HEK293 (cell line): Measurements from ENCODE around the gene HEATR5A.

Experiments used
- CTCF ChIA-PET: fragments of 350-600 bp; formaldehyde crosslinking; extraction: SDS; loops from one replicate; lab custom pipeline; 2021; ENCODE audit warnings: antibody characterized with exemption; lab: Yijun Ruan, JAX
- POLR2A ChIA-PET: fragments of 300-600 bp; formaldehyde crosslinking; extraction: SDS; loops from one replicate; lab custom pipeline; 2020; ENCODE audit warnings: antibody characterized with exemption, inconsistent platforms; lab: Yijun Ruan, JAX
- H3K27ac ChIP-seq: fragments of 200-500 bp; sonication (Bioruptor generic); 2 replicates; pipeline ENCODE4 v1.5.1; 2014; ENCODE audit warnings: low read depth, low read length, control low read depth, inconsistent platforms; ENCODE audit errors: extremely low read depth
- H3K36me3 ChIP-seq, 2 experiments: fragments of 200-500 bp in 1 of 2; sonication (Bioruptor generic) in 1 of 2; 1 replicate in 1 of 2; 2 replicates in 1 of 2; pipeline ENCODE4 v1.5.1; 2014 to 2017; ENCODE audit warnings: inconsistent platforms in 2 of 2, low read length in 2 of 2; ENCODE audit not compliant: control insufficient read depth in 2 of 2, insufficient read depth in 1 of 2
- H3K4me1 ChIP-seq: fragments of 200-500 bp; sonication (Bioruptor generic); 2 replicates; pipeline ENCODE4 v1.5.1; 2014; ENCODE audit warnings: mild to moderate bottlenecking, low read length, inconsistent platforms; ENCODE audit not compliant: control insufficient read depth, insufficient read depth
- H3K4me3 ChIP-seq: 2 replicates; pipeline ENCODE4 v1.5.1; 2011; ENCODE audit warnings: low read depth, mild to moderate bottlenecking, control low read depth, low read length, moderate library complexity
- H3K9me3 ChIP-seq: fragments of 200-500 bp; sonication (Bioruptor generic); 2 replicates; pipeline ENCODE4 v1.5.1; 2014; ENCODE audit warnings: low read depth, low read length, inconsistent platforms; ENCODE audit not compliant: control insufficient read depth, insufficient read depth
- PATZ1 ChIP-seq: fragments of 450-650 bp; formaldehyde crosslinking; IDR thresholded peaks from 2 replicates; pipeline ENCODE4 v1.5.1; 2016; ENCODE audit warnings: missing biosample characterization, missing genetic modification characterization
- PRDM10 ChIP-seq: fragments of 450-650 bp; formaldehyde crosslinking; IDR thresholded peaks from 2 replicates; pipeline ENCODE4 v1.5.1; 2016; ENCODE audit warnings: missing biosample characterization, missing genetic modification characterization
- TRIM28 ChIP-seq: IDR thresholded peaks from 2 replicates; pipeline ENCODE4 v1.6.1; 2011; ENCODE audit warnings: low read length, control low read depth, borderline replicate concordance
- ZBTB11 ChIP-seq: fragments of 450-650 bp; formaldehyde crosslinking; conservative IDR thresholded peaks from 2 replicates; pipeline ENCODE4 v1.5.1; 2016; ENCODE audit warnings: low read depth, missing biosample characterization, missing genetic modification characterization
- ZIC2 ChIP-seq: fragments of 450-650 bp; formaldehyde crosslinking; IDR thresholded peaks from 2 replicates; pipeline ENCODE4 v1.5.1; 2016; ENCODE audit warnings: missing biosample characterization, missing genetic modification characterization
- ZNF121 ChIP-seq: fragments of 450-650 bp; formaldehyde crosslinking; IDR thresholded peaks from 2 replicates; pipeline ENCODE4 v1.5.1; 2016; ENCODE audit warnings: missing biosample characterization, missing genetic modification characterization
- ZNF169 ChIP-seq: fragments of 450-650 bp; formaldehyde crosslinking; IDR thresholded peaks from 2 replicates; pipeline ENCODE4 v1.5.1; 2016; ENCODE audit warnings: missing biosample characterization, missing genetic modification characterization
- ZNF184 ChIP-seq: fragments of 450-650 bp; IDR thresholded peaks from 2 replicates; pipeline ENCODE4 v1.5.1; 2018; ENCODE audit warnings: missing biosample characterization, mild to moderate bottlenecking, missing genetic modification characterization
- ZNF302 ChIP-seq: fragments of 450-650 bp; formaldehyde crosslinking; IDR thresholded peaks from 2 replicates; pipeline ENCODE4 v1.5.1; 2016; ENCODE audit warnings: missing biosample characterization, missing genetic modification characterization, low read depth
- ZNF530 ChIP-seq: fragments of 450-650 bp; formaldehyde crosslinking; IDR thresholded peaks from 2 replicates; pipeline ENCODE4 v1.5.1; 2016; ENCODE audit warnings: low read depth, missing biosample characterization, missing genetic modification characterization
- ZNF560 ChIP-seq: fragments of 450-650 bp; formaldehyde crosslinking; IDR thresholded peaks from 2 replicates; pipeline ENCODE4 v1.5.1; 2017; ENCODE audit warnings: missing biosample characterization, missing genetic modification characterization, borderline replicate concordance
- ZNF585B ChIP-seq: fragments of 450-650 bp; formaldehyde crosslinking; IDR thresholded peaks from 2 replicates; pipeline ENCODE4 v1.5.1; 2016; ENCODE audit warnings: missing biosample characterization, missing genetic modification characterization
- ZNF658 ChIP-seq: fragments of 450-650 bp; formaldehyde crosslinking; IDR thresholded peaks from 2 replicates; pipeline ENCODE4; 2016; ENCODE audit warnings: missing biosample characterization, missing genetic modification characterization
- ZNF670 ChIP-seq: fragments of 450-650 bp; formaldehyde crosslinking; IDR thresholded peaks from 2 replicates; pipeline ENCODE4 v1.5.1; 2016; ENCODE audit warnings: missing biosample characterization, missing genetic modification characterization, low read depth
- ZNF701 ChIP-seq: fragments of 450-650 bp; formaldehyde crosslinking; IDR thresholded peaks from 2 replicates; pipeline ENCODE4 v1.5.1; 2016; ENCODE audit warnings: missing biosample characterization, missing genetic modification characterization

HEATR5A gene

GRCh38 chr14:31430634-31431264, 10.4 kb upstream of the HEATR5A start:
- TF ChIP-seq ZNF701 (tag by site-specific recombination) (no peak), ZNF560 (tag by site-specific recombination) (no peak), ZNF670 (no peak), ZNF169 (tag by site-specific recombination) (no peak)
- TF ChIP-seq, all 188 proteins: peak for 0
- no peak overlapping the region for H3K4me3 ChIP-seq
- CTCF ChIA-PET: no interaction called here
- H3K27ac ChIP-seq: no peak overlapping the region
- POLR2A ChIA-PET: interaction anchor here (2.1 kb wide), 1 partner anchor 10 kb away, joined by 13 read pairs; the partner anchor contains the start of gene HEATR5A
- H3K4me1 ChIP-seq: no peaks in the 10 kb centered on the region
- no peaks in the 10 kb centered on the region for H3K36me3 ChIP-seq
- no peaks in the 10 kb centered on the region for H3K9me3 ChIP-seq

GRCh38 chr14:31429791-31430190, 9.4 kb upstream of the HEATR5A start:
- ChIA-PET POLR2A (no interaction called here), CTCF (no interaction called here)
- TF ChIP-seq TRIM28 (no peak), ZNF585B (tag by site-specific recombination) (no peak), ZNF658 (tag by site-specific recombination) (no peak), ZIC2 (tag by site-specific recombination) (no peak), PATZ1 (tag by site-specific recombination) (no peak), ZNF302 (tag by site-specific recombination) (no peak), PRDM10 (tag by site-specific recombination) (no peak), ZNF184 (tag by site-specific recombination) (no peak), ZNF530 (tag by site-specific recombination) (no peak), ZBTB11 (tag by site-specific recombination) (no peak), ZNF121 (tag by site-specific recombination) (no peak)
- Histone ChIP-seq H3K9me3 (no peaks in the 10 kb centered on the region), H3K27ac (no peak overlapping the region), H3K4me3 (no peak overlapping the region), H3K4me1 (no peaks in the 10 kb centered on the region), H3K36me3 (no peaks in the 10 kb centered on the region)
